Measurements from ENCODE around the gene NACC2. TPM values are rescaled to one million over a fixed set of nuclear protein-coding genes. Genes with fewer than 3 reads are reported as not detected.

The NACC2 gene
- total RNA-seq, 4 donors from 2014 or later: 22.2 to 64.3 (median 26.5) TPM

- in situ Hi-C loops (cut with MboI; ENCODE audit: low pct_ligation_motif_present in 1 of 4, low pct_unique_long_range_greater_than_20kb in 1 of 4, low sequenced_read_pairs in 3 of 4): loop anchor here in 1 of 4 donors (25.0 kb wide), 1 partner anchor 245 kb away; no protein-coding TSS in a partner anchor
- Histone ChIP-seq H3K27ac (peak overlapping the region; percentile 82 to 85 (median 84)), H3K27me3 (no peaks in the 10 kb centered on the region), H3K36me3 (no peaks in the 10 kb centered on the region), H3K4me3 (no peak overlapping the region), H3K9me3 (no peaks in the 10 kb centered on the region), H3K4me1 (peaks cover 30 to 74% (median 56%) of the 10 kb centered on the region in 4 donors)
- WGBS, 2 donors (ENCODE audit: low coverage in 1 of 2): 37% methylated on average over 28 of the region's 29 CpGs; no CpG with 5 or more reads in 1 of the 2 donors
- intact Hi-C loops (cut with DNase I; ENCODE audit: low total_unique reads): no loop called here
- peak; percentile 39 to 78 (median 62) for TF ChIP-seq POLR2AphosphoS5 (IDR thresholded peaks at IDR 0.05)
- TF ChIP-seq CTCF (IDR thresholded peaks at IDR 0.05): no peak
- TF ChIP-seq EP300 (IDR thresholded peaks at IDR 0.05; ENCODE audit: low read depth): no peak
- DNase-seq: peak; percentile 82
These were observed 12.3 kb upstream of the NACC2 start for GRCh38 chr9:136107155-136107952.

- DNase-seq: no peak
- WGBS, 2 donors (ENCODE audit: low coverage in 1 of 2): 50% methylated on average over 4 to 17 of the region's 17 CpGs
- in situ Hi-C loops (cut with MboI; ENCODE audit: low pct_ligation_motif_present in 1 of 4, low pct_unique_long_range_greater_than_20kb in 1 of 4, low sequenced_read_pairs in 3 of 4): loop anchor here in 1 of 4 donors (25.0 kb wide), 1 partner anchor 243 kb away; no protein-coding TSS in a partner anchor
These were observed 10.5 kb upstream of the NACC2 start for GRCh38 chr9:136105398-136106135.

GRCh38 chr9:136104916-136105315 is 9.8 kb upstream of the NACC2 start:
- Histone ChIP-seq H3K27ac (peak overlapping the region; percentile 1 to 85 (median 47)), H3K36me3 (no peaks in the 10 kb centered on the region), H3K27me3 (peaks cover 7% of the 10 kb centered on the region), H3K4me3 (no peak overlapping the region), H3K9me3 (no peaks in the 10 kb centered on the region), H3K4me1 (peaks cover 22 to 66% (median 50%) of the 10 kb centered on the region in 4 donors)
- TF ChIP-seq CTCF (IDR thresholded peaks at IDR 0.05) (no peak), POLR2AphosphoS5 (IDR thresholded peaks at IDR 0.05) (no peak), POLR2A (IDR thresholded peaks at IDR 0.05) (no peak), EP300 (IDR thresholded peaks at IDR 0.05; ENCODE audit: low read depth) (no peak)
- intact Hi-C loops (cut with DNase I; ENCODE audit: low total_unique reads) (no loop called here), in situ Hi-C loops (cut with MboI; ENCODE audit: low pct_ligation_motif_present in 1 of 4, low pct_unique_long_range_greater_than_20kb in 1 of 4, low sequenced_read_pairs in 3 of 4) (loop anchor here in 1 of 4 donors (25.0 kb wide), 1 partner anchor 243 kb away; no protein-coding TSS in a partner anchor)
- DNase-seq: no peak
- 65% methylated on average over 6 of the region's 6 CpGs; no CpG with 5 or more reads in 1 of the 2 donors for WGBS, 2 donors (ENCODE audit: low coverage in 1 of 2)

More at GRCh38 chr9:136105398-136106135, 10.5 kb upstream of the NACC2 start:
- H3K4me3 ChIP-seq: no peak overlapping the region
- H3K36me3 ChIP-seq: no peaks in the 10 kb centered on the region
- H3K27ac ChIP-seq: peak overlapping the region; percentile 52 to 85 (median 84)
- TF ChIP-seq EP300 (IDR thresholded peaks at IDR 0.05; ENCODE audit: low read depth) (no peak), POLR2A (IDR thresholded peaks at IDR 0.05) (no peak), POLR2AphosphoS5 (IDR thresholded peaks at IDR 0.05) (peak; percentile 7 to 44 (median 44)), CTCF (IDR thresholded peaks at IDR 0.05) (no peak)
- intact Hi-C loops (cut with DNase I; ENCODE audit: low total_unique reads): no loop called here
- H3K27me3 ChIP-seq: peaks cover under 1% of the 10 kb centered on the region
- peaks cover 29 to 69% (median 54%) of the 10 kb centered on the region in 4 donors for H3K4me1 ChIP-seq
- no peaks in the 10 kb centered on the region for H3K9me3 ChIP-seq

- in situ Hi-C loops (cut with MboI; ENCODE audit: low pct_ligation_motif_present in 1 of 4, low pct_unique_long_range_greater_than_20kb in 1 of 4, low sequenced_read_pairs in 3 of 4): loop anchor here in 1 of 4 donors (25.0 kb wide), 1 partner anchor 242 kb away; no protein-coding TSS in a partner anchor
- WGBS, 2 donors (ENCODE audit: low coverage in 1 of 2): 12% methylated on average over 1 of the region's 1 CpG; no CpG with 5 or more reads in 1 of the 2 donors
These were observed 9.4 kb upstream of the NACC2 start for GRCh38 chr9:136104488-136104800.

More at GRCh38 chr9:136104488-136104800, 9.4 kb upstream of the NACC2 start:
- H3K9me3 ChIP-seq: no peaks in the 10 kb centered on the region
- peaks cover 8% of the 10 kb centered on the region for H3K27me3 ChIP-seq
- peaks cover 21 to 63% (median 48%) of the 10 kb centered on the region in 4 donors for H3K4me1 ChIP-seq
- no peak overlapping the region for H3K4me3 ChIP-seq
- no peaks in the 10 kb centered on the region for H3K36me3 ChIP-seq
- no peak for DNase-seq
- TF ChIP-seq CTCF (IDR thresholded peaks at IDR 0.05): no peak
- TF ChIP-seq EP300 (IDR thresholded peaks at IDR 0.05; ENCODE audit: low read depth): no peak
- no peak for TF ChIP-seq POLR2AphosphoS5 (IDR thresholded peaks at IDR 0.05)
- no peak for TF ChIP-seq POLR2A (IDR thresholded peaks at IDR 0.05)
- H3K27ac ChIP-seq: no peak overlapping the region
- intact Hi-C loops (cut with DNase I; ENCODE audit: low total_unique reads): no loop called here
